ENCODE measurements around the gene LCN12.

GRCh38 chr9:136964171-136964689 lies 12.2 kb downstream of the LCN12 start:
- TF ChIP-seq CTCF (IDR thresholded peaks at IDR 0.05), result no peak
- no peak for TF ChIP-seq POLR2A (IDR thresholded peaks at IDR 0.05)

All from heart left ventricle (tissue), 13 donors.